GM12878 (cell line): ENCODE data around the gene MYMX. TPM values are rescaled to one million over a fixed set of nuclear protein-coding genes. Genes with fewer than 3 reads are reported as not detected.

ENCODE experiments used
- ATAC-seq: fragments of 200-7000 bp; cut with Tn5 transposase; 3 replicates; pipeline ENCODE4 v1.9.1; 2020; ENCODE audit warnings: mild to moderate bottlenecking, moderate library complexity
- BruUV-seq: library from RNA; stranded (reverse); fragments of 400-500 nt; replicated peaks from 2 replicates; lab custom pipeline; 2021; lab: Mats Ljungman, UMichigan
- CTCF ChIA-PET: fragments of 300-600 bp; sonication (Branson Sonifier 250); formaldehyde crosslinking; extraction: SDS; loops from one replicate; lab custom pipeline; 2021; ENCODE audit warnings: inconsistent platforms; lab: Yijun Ruan, JAX
- POLR2A ChIA-PET: fragments of 350-600 bp; formaldehyde crosslinking; extraction: SDS; loops from one replicate; lab custom pipeline; 2021; ENCODE audit warnings: inconsistent platforms; lab: Charles Lee
- RAD21 ChIA-PET: fragments of 300-600 bp; sonication (Branson Sonifier 250); formaldehyde crosslinking; loops from one replicate; lab custom pipeline; 2023; ENCODE audit warnings: antibody characterized with exemption; ENCODE audit not compliant: unreplicated experiment; lab: Charles Lee
- SMC1A ChIA-PET: fragments of 300-600 bp; sonication (Branson Sonifier 250); formaldehyde crosslinking; loops from one replicate; lab custom pipeline; 2023; ENCODE audit not compliant: unreplicated experiment, uncharacterized antibody; lab: Charles Lee
- DNase-seq: peaks from one replicate; pipeline ENCODE4 v3.0.0-alpha.2; 2011; ENCODE audit warnings: low read depth, low spot score
- FAIRE-seq: peaks from 3 replicates; lab custom pipeline; 2011; peaks lifted over from hg19 to GRCh38; lab: Jason Lieb, UNC
- H2AFZ ChIP-seq: 2 replicates; pipeline ENCODE4 v1.6.0; 2011; ENCODE audit warnings: low read depth, low read length, control low read depth; ENCODE audit not compliant: control insufficient read depth
- H3K27ac ChIP-seq: 2 replicates; pipeline ENCODE4 v1.5.1; 2011; ENCODE audit warnings: control low read depth; ENCODE audit not compliant: control insufficient read depth, insufficient read depth
- H3K27me3 ChIP-seq, 2 experiments: replicated peaks in 1 of 2; 2 replicates each; pipeline versions ENCODE4 v1.6.0 to v1.6.1; 2011; ENCODE audit warnings: low read length in 1 of 2; ENCODE audit not compliant: control insufficient read depth in 2 of 2, insufficient read depth in 2 of 2
- H3K36me3 ChIP-seq, 2 experiments: 2 replicates each; pipeline ENCODE4 v1.5.1; 2011; ENCODE audit warnings: low read length in 1 of 2; ENCODE audit not compliant: control insufficient read depth in 2 of 2, insufficient read depth in 2 of 2
- H3K4me1 ChIP-seq: 2 replicates; pipeline ENCODE4 v1.6.1; 2011; ENCODE audit warnings: mild to moderate bottlenecking, low read length, moderate library complexity, mixed read lengths; ENCODE audit not compliant: control insufficient read depth, insufficient read depth
- H3K4me2 ChIP-seq: 2 replicates; pipeline ENCODE4 v1.6.0; 2011; ENCODE audit warnings: control low read depth; ENCODE audit not compliant: control insufficient read depth, insufficient read depth
- H3K4me3 ChIP-seq: fragments of 200-600 bp; sonication (generic); 2 replicates; pipeline ENCODE4 v1.5.1; 2016
- H3K79me2 ChIP-seq: 2 replicates; pipeline ENCODE4 v1.6.0; 2011; ENCODE audit warnings: low read length; ENCODE audit not compliant: control insufficient read depth, insufficient read depth
- H3K9ac ChIP-seq: 2 replicates; pipeline ENCODE4 v1.8.0; 2011; ENCODE audit warnings: low read length, control low read depth, mixed read lengths; ENCODE audit not compliant: control insufficient read depth, insufficient read depth
- H3K9me3 ChIP-seq: replicated peaks from 3 replicates; pipeline ENCODE4 v1.5.1; 2011; ENCODE audit warnings: mild to moderate bottlenecking, low read length; ENCODE audit not compliant: control insufficient read depth, insufficient read depth
- H4K20me1 ChIP-seq: 2 replicates; pipeline ENCODE4 v1.6.0; 2011; ENCODE audit not compliant: control insufficient read depth, insufficient read depth
- BCL11A ChIP-seq: IDR thresholded peaks from 2 replicates; pipeline ENCODE4 v1.6.1; 2011; ENCODE audit warnings: low read depth, low read length
- BHLHE40 ChIP-seq, 2 experiments: fragments of 450-650 bp in 1 of 2; IDR thresholded peaks; 2 replicates each; pipeline ENCODE4 v1.6.1; 2011 to 2017; ENCODE audit warnings: low read depth in 2 of 2, borderline replicate concordance in 1 of 2, improper control_type of control experiment in 1 of 2, low read length in 1 of 2, mild to moderate bottlenecking in 1 of 2
- CBFB ChIP-seq: IDR thresholded peaks from 2 replicates; pipeline ENCODE4 v1.6.1; 2016; ENCODE audit warnings: antibody characterized with exemption, low read depth
- CBX5 ChIP-seq: sonication (generic); IDR thresholded peaks from 2 replicates; pipeline ENCODE4 v1.6.1; 2016; ENCODE audit warnings: low read depth, moderate library complexity, mild to moderate bottlenecking, inconsistent platforms
- CEBPZ ChIP-seq: fragments of 150-350 bp; IDR thresholded peaks from 2 replicates; pipeline ENCODE4 v1.6.1; 2016; ENCODE audit warnings: low read depth, low read length
- EED ChIP-seq: sonication (generic); IDR thresholded peaks from 2 replicates; pipeline ENCODE4 v1.6.1; 2016; ENCODE audit warnings: antibody characterized with exemption, low read depth
- EGR1 ChIP-seq, 2 experiments: IDR thresholded peaks; 1 replicate in 1 of 2; 2 replicates in 1 of 2; pipeline ENCODE4 v1.6.1; 2011 to 2012; ENCODE audit warnings: low read depth in 2 of 2, low read length in 2 of 2, borderline replicate concordance in 1 of 2, mild to moderate bottlenecking in 1 of 2, moderate library complexity in 1 of 2
- EZH2 ChIP-seq: IDR thresholded peaks from 2 replicates; pipeline ENCODE4 v1.6.1; 2012; ENCODE audit warnings: low read depth, mild to moderate bottlenecking, control low read depth, inconsistent platforms, low read length, borderline replicate concordance; ENCODE audit not compliant: control insufficient read depth
- MEF2A ChIP-seq: IDR thresholded peaks from 2 replicates; pipeline ENCODE4 v1.6.1; 2011; ENCODE audit warnings: low read depth, mild to moderate bottlenecking, low read length, moderate library complexity; ENCODE audit not compliant: insufficient read depth
- RAD21 ChIP-seq: IDR thresholded peaks from 2 replicates; pipeline ENCODE4 v1.6.1; 2011; ENCODE audit warnings: mild to moderate bottlenecking, low read depth, low read length, moderate library complexity; ENCODE audit not compliant: insufficient read depth
- RUNX3 ChIP-seq: IDR thresholded peaks from 2 replicates; pipeline ENCODE4 v1.6.1; 2012; ENCODE audit warnings: low read length, inconsistent platforms
- YY1 ChIP-seq: IDR thresholded peaks from 2 replicates; pipeline ENCODE4 v1.6.1; 2011; ENCODE audit warnings: low read depth, mild to moderate bottlenecking, low read length
- ZNF24 ChIP-seq: fragments of 450-650 bp; IDR thresholded peaks from 2 replicates; pipeline ENCODE4 v1.6.1; 2017; ENCODE audit warnings: antibody characterized with exemption, mild to moderate bottlenecking
- ZNF274 ChIP-seq: IDR thresholded peaks from one replicate; pipeline ENCODE4 v1.8.0; 2011; ENCODE audit not compliant: insufficient read length, insufficient read depth
- WGBS: methylation state at CpG from one replicate; pipeline ENCODE4 v1.1.6; 2016; ENCODE audit warnings: low lambda C conversion rate; ENCODE audit not compliant: insufficient replicate concordance, insufficient coverage; ENCODE audit errors: missing lambda C conversion rate; 5-methylcytosine and 5-hydroxymethylcytosine counted together
- in situ Hi-C: fragments of 300-500 bp; cut with MboI; formaldehyde crosslinking; loops from 9 replicates; pipeline ENCODE4 v1.14.3; 2018; ENCODE audit warnings: mixed read lengths
- intact Hi-C: fragments of 100-400 bp; cut with micrococcal nuclease; formaldehyde crosslinking; loops from one replicate; pipeline ENCODE4 v1.14.2; 2022; ENCODE audit not compliant: unreplicated experiment
- polyA plus RNA-seq, 11 experiments: library from polyadenylated mRNA; depleted of rRNA in 4 of 11; unstranded in 6 of 11; stranded (reverse) in 5 of 11; fragments of >200 nt; fragmentation: Nextera tagmentation in 4 of 11; fragmentation: Illumina TruSeq in 1 of 11; extraction: Ambion mirVana in 4 of 11; extraction: Trizol in 1 of 11; gene quantifications; 1 replicate in 1 of 11; 2 replicates in 10 of 11; pipeline versions ENCODE4 v1.2.1 to v1.2.3, GENCODE V29; 2011 to 2016; ENCODE audit warnings: inconsistent platforms in 2 of 11, missing spikeins in 2 of 11, low read depth in 1 of 11
- total RNA-seq, 4 experiments: library from RNA; depleted of rRNA in 3 of 4; stranded (reverse); fragments of >200 nt in 3 of 4; fragmentation: Illumina TruSeq in 1 of 4; extraction: Trizol in 1 of 4; gene quantifications; 2 replicates each; pipeline versions ENCODE4 v1.2.1 to v1.2.3, GENCODE V29; 2013 to 2021

Gene MYMX
- total and polyA plus RNA-seq, 10 of the 15 experiments (the other 5 are each of a cell fraction or from before 2014, with no cell fraction given), result not detected

- WGBS, result 70% methylated on average over 7 of the region's 7 CpGs
- ChIA-PET CTCF (no interaction called here), POLR2A (interaction anchor here (0.7 to 0.8 kb wide), 2 partner anchors 10 to 115 kb away, joined by 3 read pairs; no protein-coding TSS in a partner anchor), SMC1A (no interaction called here), RAD21 (interaction anchor here (1.2 kb wide), 1 partner anchor 83 kb away, joined by 3 read pairs; no protein-coding TSS in a partner anchor)
- no peak for ATAC-seq
- TF ChIP-seq RAD21 (no peak), CEBPZ (no peak)
- in situ Hi-C loops (no loop called here), intact Hi-C loops (no loop called here)
- H3K4me1 ChIP-seq, result peaks cover 13% of the 10 kb centered on the region
- FAIRE-seq, result no peak
- 0 out of 4 replicates have a peak, but pooled peaks cover 0 to 2% of the 10 kb centered on the region in 2 experiments for H3K27me3 ChIP-seq
- no TSS peak for BruUV-seq
- no peak overlapping the region for H3K4me2 ChIP-seq
- no peaks in the 10 kb centered on the region for H4K20me1 ChIP-seq
- H3K4me3 ChIP-seq, result no peak overlapping the region
- no peak overlapping the region for H3K27ac ChIP-seq
- no peak overlapping the region for H2AFZ ChIP-seq
- no peak overlapping the region for H3K9ac ChIP-seq
- no peaks in the 10 kb centered on the region for H3K79me2 ChIP-seq
- H3K36me3 ChIP-seq, result no peaks in the 10 kb centered on the region
- H3K9me3 ChIP-seq, result peaks cover 2% of the 10 kb centered on the region; the same call in 1 of the 3 replicates
- DNase-seq, result no peak
Measured at GRCh38 chr6:44179648-44180047, 37.1 kb upstream of the MYMX start.

- Histone ChIP-seq H3K9ac (no peak overlapping the region), H3K79me2 (no peaks in the 10 kb centered on the region), H3K27ac (no peak overlapping the region), H3K27me3 (0 out of 4 replicates have a peak, but pooled peaks cover 0 to 2% of the 10 kb centered on the region in 2 experiments), H4K20me1 (no peaks in the 10 kb centered on the region), H3K36me3 (no peaks in the 10 kb centered on the region), H3K4me3 (no peak overlapping the region), H3K4me2 (no peak overlapping the region), H3K9me3 (no peaks in the 10 kb centered on the region), H3K4me1 (peaks cover 10% of the 10 kb centered on the region), H2AFZ (no peak overlapping the region)
- in situ Hi-C loops (no loop called here), intact Hi-C loops (no loop called here)
- no TSS peak for BruUV-seq
- DNase-seq (no peak), ATAC-seq (no peak), FAIRE-seq (no peak)
- RAD21 ChIA-PET, result interaction anchor here (1.2 kb wide), 1 partner anchor 84 kb away, joined by 3 read pairs; no protein-coding TSS in a partner anchor
- POLR2A ChIA-PET, result interaction anchor here (0.8 kb wide), 1 partner anchor 9 kb away, joined by 3 read pairs; no protein-coding TSS in a partner anchor
- CTCF ChIA-PET, result no interaction called here
- 46% methylated on average over 4 of the region's 4 CpGs for WGBS
- SMC1A ChIA-PET, result no interaction called here
- TF ChIP-seq CBX5 (no peak), MEF2A (no peak), BCL11A (no peak), EZH2 (no peak), YY1 (no peak), ZNF274 (no peak), ZNF24 (no peak), EED (no peak), BHLHE40 (IDR thresholded peaks at IDR 0.05; ENCODE audit: borderline replicate concordance in 1 of 2, low read depth in 2 of 2, low read length in 1 of 2) (no peak), RUNX3 (no peak), CBFB (no peak), EGR1 (IDR thresholded peaks at IDR 0.05; ENCODE audit: borderline replicate concordance in 1 of 2, low read depth in 2 of 2, low read length in 2 of 2) (no peak)
Measured at GRCh38 chr6:44180406-44180805, 36.3 kb upstream of the MYMX start.
